HL-60/S4 treated with phorbol 12-myristate 13-acetate at 8.2 ng/mL for 4 days and 3 days (cell line): ENCODE results near the gene C14orf119.
"Not testable (repeated sequence)": the region's sequence is repeated elsewhere in the genome, so short reads cannot be mapped to it uniquely, and the experiment has no call there.

Experiments
- in situ Hi-C: fragments of 300-500 bp; cut with MboI; formaldehyde crosslinking; loops from 2 replicates; pipeline ENCODE4 v1.15.0; 2022; ENCODE audit warnings: low sequenced_read_pairs

C14orf119 gene

GRCh38 chr14:23105348-23105824 lies 10.1 kb downstream of the C14orf119 start:
- in situ Hi-C loops, result no loop called here

DNA sequence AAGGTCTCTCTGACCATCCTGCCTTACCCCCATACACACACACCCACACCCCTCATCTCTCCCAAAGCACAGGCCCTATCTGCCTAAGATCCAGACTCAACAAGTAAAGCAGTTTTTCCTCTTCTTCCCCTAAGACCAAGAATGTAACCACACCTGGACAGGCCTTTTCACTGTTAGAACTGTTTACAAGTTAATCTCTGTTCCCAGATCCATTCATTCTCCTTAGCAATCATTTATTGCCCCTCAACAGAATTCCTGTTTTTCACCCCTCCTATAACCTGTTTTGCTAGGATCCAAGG lies 11.4 kb downstream of the C14orf119 start:
- in situ Hi-C loops, result no loop called here

GRCh38 chr14:23107620-23108019 lies 12.3 kb downstream of the C14orf119 start:
- in situ Hi-C loops, result not testable (repeated sequence)

DNA sequence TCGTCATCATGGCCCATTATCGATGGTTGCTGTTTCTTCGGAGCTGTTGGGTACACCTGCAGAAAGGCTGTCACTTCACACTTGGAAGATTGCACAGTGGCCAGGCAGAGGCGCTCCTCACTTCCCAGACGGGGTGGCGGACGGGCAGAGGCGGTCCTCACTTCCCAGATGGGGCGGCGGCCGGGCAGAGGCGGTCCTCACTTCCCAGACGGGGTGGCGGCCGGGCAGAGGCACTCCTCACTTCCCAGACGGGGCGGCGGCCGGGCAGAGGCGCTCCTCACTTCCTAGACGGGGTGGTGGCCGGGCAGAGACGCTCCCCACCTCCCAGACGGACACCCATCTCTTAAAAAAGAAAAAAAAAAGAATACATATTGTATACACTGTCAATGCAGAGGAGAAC lies 12.9 kb downstream of the C14orf119 start:
- in situ Hi-C loops, result not testable (repeated sequence)

- in situ Hi-C loops, result no loop called here
Observed at GRCh38 chr14:23109769-23110168, 14.5 kb downstream of the C14orf119 start.

DNA sequence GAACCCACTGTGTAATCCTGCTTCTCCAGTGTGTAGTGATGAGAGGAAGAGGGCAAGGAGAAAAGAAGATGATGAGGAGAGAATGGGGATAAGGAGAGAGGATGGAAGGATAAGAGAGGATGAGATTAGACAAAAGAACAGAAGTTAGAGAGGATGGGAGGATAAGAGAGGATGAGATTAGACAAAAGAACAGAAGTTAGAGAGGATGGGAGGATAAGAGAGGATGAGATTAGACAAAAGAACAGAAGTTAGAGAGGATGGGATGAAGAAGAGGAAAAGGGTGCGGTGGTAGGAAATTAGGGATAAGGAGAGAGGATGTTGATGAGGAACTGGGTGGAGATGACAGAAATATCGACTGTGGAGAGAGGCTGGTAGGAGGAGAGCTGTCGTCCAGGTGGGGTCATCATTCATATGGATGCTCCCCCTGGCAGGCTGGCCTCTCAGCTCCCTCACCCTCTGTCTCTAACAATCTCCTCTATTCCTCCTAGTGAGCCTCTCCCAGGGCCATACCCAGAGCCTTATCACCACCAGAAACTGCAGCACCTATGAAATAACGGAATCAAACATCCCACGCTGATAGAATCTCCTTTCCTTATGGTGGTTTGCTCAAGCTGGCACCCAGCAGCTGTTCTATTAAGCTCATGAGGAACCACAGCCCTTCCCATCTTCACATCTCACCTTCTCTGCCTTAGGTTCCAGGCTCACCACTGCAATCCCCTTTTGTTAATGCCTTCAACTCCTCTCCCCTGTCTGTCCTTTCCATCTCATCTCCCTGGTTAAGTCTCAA lies 15.5 kb downstream of the C14orf119 start:
- in situ Hi-C loops, result no loop called here

DNA sequence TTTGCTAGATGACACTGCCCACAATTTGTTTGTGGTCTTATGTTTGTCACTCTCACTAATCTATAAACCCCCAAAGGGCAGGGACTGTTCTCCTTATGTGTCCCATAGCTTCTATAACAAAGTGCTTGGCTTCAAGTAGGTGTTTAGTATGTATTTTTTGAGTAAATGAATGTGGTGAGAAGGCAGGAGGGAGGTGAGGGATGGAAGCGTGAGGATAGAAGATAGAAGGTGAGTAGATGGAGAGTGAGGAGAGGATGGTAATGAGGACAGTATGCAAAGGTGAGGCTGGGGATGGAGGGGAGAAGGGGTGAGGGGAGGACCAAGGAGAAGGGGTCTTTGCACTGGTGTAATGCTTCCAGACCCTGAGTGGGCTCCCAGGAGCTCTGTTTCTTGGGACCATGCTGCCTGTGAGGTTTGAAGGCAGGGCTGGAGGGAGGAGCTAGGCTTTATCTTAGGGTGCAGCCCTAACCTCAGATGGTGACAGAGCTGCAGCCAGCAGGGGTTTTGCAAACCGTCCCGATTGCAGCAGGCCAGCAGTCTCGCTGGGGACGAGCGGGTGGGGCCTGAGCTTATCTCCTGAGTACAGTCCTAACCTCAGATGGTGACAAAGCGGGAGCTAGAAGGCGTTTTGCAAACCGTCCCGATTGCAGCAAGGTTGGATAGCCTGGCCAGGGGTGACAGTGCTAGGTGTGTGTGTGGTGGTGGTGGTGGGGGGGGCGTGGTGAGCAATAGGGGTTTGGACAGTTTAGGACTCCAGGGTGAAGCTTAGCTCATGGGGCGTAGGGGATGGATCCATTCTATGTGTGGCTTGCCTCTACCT lies 17.3 kb downstream of the C14orf119 start:
- in situ Hi-C loops, result no loop called here

DNA sequence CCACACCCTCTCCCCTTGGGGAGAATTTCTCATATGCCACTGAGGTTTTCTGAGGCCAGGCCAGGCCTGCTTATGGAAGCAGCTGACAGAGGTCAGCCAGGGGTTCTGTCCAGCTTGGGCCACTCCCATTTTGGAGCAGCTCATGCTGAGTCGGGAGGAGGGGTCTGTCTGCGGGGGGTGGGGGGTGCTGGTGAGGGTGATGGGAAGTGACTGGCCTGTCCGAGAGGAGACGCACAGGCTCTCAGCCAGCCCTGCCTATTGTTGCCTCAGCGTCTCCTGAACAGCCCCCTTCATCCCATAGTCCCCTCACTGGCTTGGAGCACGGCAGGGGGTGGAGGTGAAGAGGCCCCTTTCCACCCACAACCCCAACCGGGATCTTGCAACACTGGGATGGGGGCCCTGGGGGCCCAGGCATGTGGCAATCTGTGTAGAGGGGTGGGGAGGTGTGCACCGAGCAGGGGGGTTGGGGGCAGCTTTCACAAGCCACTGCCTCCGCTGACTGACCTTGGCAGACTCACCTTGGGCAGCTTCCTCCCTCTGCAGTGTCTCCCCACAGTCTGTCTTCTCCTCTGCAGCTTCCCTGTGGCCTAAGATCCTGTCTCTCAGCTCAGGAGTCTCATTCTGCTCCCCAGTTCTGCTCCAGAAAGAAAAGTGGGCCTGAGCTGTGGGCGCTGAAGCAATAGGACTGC lies 18.3 kb downstream of the C14orf119 start:
- in situ Hi-C loops, result no loop called here

DNA sequence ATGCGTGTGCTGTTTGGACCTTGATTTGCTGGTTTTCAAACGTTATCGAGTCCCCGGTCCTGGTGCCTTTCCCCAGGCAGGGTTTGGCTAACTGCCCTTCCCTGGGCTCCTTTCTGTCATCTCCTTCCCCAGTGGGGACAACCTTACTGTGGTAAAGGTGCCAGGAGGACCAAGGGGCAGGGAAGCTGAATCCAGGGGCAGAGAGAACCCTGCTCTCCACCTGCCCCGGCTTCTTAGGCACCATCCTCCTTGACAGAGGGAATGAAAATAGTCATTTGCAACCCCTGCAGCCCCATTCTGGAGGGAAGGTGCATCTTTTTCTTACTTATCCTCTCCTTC lies 18.8 kb downstream of the C14orf119 start:
- in situ Hi-C loops, result no loop called here

- in situ Hi-C loops, result no loop called here
Observed at GRCh38 chr14:23114669-23115038, 19.3 kb downstream of the C14orf119 start.

DNA sequence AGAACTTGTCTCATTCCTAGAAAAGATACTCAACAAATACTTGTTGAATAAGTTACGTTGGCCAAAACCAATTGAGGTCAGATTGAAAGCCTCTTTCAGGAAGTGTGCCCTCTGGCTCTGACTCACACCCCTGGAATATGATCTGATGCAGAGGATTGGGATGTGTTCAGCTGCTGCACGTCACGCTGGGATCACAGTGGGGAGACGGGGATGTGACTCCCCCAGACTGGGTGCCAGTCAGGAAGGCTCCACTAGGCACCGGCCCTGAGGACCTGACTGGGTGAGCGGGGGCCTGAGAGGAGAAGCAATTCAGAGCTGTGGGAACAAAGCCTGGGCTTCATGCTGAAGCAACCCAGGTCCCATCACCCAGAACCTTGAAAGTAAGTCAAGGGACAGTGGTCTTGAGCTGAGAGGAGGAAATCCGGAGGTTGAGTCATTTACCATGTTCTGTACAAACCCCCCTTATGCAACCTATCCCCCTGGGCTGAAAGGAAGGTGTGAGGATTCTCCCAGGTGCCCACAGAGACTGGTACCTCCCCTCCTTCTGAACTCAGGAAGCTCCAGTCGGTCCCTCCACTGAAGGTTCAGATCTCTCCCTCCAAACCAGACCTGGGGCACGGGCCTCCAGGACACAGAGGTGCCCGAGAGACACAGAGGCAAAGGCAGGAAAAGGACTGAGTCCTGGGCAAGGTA lies 19.9 kb downstream of the C14orf119 start:
- in situ Hi-C loops, result no loop called here

GRCh38 chr14:23115918-23116317 lies 20.6 kb downstream of the C14orf119 start:
- in situ Hi-C loops, result no loop called here

GRCh38 chr14:23117371-23118020 lies 22.2 kb downstream of the C14orf119 start:
- in situ Hi-C loops, result no loop called here

GRCh38 chr14:23118506-23119362 lies 23.4 kb downstream of the C14orf119 start, which contains the start of gene CEBPE:
CEBPE (minus strand) TSS chr14:23119255; CDS start chr14:23119091, 164 bp downstream.
- in situ Hi-C loops, result no loop called here

DNA sequence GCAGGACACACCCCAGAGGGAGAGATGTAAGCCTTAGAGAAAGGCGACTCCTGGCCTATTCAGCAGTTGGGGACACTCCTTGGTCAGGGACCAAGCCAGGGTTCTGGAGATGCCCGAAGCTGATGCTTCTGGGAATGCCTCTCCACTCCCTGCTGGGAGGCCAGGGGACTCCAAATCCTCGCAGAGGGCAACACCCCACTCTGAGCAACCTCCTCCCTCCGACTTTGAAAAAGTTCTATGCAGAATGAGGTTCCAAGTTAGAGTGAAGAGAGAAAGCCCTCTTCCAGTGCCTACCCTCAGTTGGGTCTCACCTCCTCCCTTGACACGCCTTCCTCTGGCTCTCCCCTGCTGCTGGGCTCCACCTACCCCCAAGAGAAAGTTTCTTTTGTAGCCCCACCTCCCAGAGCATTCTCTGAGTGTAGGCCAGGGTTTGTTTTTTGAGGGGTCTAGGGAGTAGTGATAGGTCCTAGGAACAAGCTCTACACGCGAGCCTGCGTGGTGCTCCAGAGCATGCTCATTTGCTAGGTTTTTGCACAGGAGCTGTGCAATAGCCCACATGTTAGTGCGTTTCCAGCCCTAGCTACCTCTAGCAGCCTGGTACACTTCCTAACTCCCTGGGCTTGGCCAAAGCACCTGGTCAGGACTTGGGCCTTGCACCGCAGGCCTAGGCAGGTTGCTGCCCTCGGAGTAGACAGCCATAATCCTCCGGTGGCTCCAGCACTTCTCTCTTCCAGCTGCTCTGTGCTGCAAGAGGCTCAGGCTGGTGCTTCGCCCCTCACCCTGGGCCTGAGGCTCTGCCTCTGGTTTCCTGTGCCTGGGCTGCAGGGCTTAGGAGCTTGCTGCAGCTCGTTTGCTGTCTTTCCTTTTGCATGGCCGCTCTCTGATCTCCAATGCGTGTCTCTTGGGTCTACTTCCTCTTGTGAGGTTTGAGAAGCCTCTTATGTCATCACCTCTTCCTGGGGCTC lies 24.3 kb downstream of the C14orf119 start:
- in situ Hi-C loops, result loop anchor here (5.0 kb wide), 1 partner anchor 68 kb away; no protein-coding TSS in a partner anchor

DNA sequence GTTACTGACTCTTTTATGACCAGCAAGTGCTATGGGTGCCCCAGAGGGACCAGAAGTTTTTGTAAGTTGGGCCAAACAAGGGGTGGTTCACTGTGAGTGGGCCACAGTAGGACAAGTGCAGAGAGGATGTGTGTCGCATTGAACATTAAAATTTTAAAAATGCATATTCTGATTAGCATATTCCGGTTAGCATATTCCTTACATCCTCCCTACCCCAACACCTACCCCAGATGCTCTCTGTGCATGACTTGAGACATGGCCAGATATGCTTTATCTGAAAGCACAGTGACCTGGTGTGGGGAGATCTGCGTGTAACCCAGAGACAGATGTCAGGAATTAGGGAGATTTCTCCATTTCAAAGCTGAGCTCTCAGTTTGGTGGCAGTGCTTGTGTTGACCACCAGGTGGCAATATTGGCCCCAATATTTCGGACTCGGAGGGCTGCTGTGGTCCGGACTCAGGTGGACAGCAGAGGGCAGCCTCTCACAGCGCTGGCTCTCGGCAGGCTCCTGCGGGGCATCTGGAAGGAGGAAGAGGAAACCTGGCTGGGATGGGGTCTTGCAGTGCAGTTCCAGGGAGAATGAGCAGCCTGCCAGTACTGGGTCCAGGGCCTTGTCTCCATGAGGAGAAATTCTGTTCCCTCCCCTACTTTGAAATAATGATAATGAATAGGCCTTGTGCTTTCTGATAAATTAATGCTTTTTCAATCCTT lies 25.4 kb downstream of the C14orf119 start:
- in situ Hi-C loops, result loop anchor here (5.0 kb wide), 1 partner anchor 67 kb away; no protein-coding TSS in a partner anchor

DNA sequence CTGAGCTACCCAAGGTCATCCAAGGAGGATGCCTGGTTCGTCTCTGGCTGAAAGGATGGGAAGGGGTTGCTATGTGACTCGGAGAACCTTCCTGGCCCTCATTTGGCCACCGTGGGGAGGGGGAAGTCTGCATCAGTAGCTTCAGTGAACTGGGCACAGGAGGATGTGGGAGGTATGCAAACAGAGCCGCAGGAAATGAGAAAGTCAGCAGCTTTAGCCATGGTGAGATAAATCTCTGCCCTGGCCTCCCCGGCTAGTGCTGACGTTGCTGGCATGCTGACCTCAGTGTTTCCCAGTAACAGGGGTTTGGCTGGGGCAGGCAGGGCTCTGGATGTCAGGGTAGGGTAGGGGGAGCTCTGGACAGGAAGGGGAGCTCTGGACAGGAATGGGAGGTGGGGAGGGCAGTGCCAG lies 26.1 kb downstream of the C14orf119 start:
- in situ Hi-C loops, result loop anchor here (5.0 kb wide), 1 partner anchor 66 kb away; no protein-coding TSS in a partner anchor

DNA sequence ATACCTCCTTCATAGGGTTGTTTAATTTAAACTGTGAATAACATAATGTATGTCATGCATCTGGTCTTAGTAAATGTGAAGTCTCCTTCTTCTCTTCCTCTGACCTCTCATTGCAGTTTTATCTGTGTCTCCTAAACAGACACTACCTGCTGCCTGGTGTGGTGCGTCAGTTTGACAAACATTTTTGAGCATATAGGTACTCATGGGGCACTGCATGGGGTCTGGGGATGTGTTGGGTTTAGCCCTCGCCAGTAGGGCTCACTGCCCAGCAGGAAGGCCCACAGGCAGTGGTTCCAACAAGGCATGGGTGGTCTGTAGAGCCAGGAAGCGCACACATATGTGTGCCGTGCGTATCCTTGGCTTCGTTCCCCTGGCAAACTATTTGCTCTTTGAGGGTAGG lies 26.8 kb downstream of the C14orf119 start:
- in situ Hi-C loops, result loop anchor here (5.0 kb wide), 1 partner anchor 65 kb away; no protein-coding TSS in a partner anchor
